ENCODE results near the gene MOCOS.

MOCOS gene

GRCh38 chr18:36274083-36274715 is 86.9 kb downstream of the MOCOS start:
- Histone ChIP-seq H3K4me1 (ENCODE audit: insufficient read depth, low read length) (no peaks in the 10 kb centered on the region), H3K9me3 (ENCODE audit: low read length) (no peaks in the 10 kb centered on the region), H2AFZ (ENCODE audit: low read depth, low read length) (no peak overlapping the region), H3K36me3 (ENCODE audit: insufficient read depth, low read length) (no peaks in the 10 kb centered on the region), H3K4me3 (ENCODE audit: low read length) (no peak overlapping the region), H3K27me3 (ENCODE audit: insufficient read depth, low read length) (no peaks in the 10 kb centered on the region)

GRCh38 chr18:36275561-36275960 is 88.3 kb downstream of the MOCOS start:
- no peak overlapping the region for H2AFZ ChIP-seq (ENCODE audit: low read depth, low read length)
- H3K27me3 ChIP-seq (ENCODE audit: insufficient read depth, low read length): no peaks in the 10 kb centered on the region
- H3K9me3 ChIP-seq (ENCODE audit: low read length): no peaks in the 10 kb centered on the region
- no peaks in the 10 kb centered on the region for H3K4me1 ChIP-seq (ENCODE audit: insufficient read depth, low read length)
- no peak overlapping the region for H3K4me3 ChIP-seq (ENCODE audit: low read length)
- no peaks in the 10 kb centered on the region for H3K36me3 ChIP-seq (ENCODE audit: insufficient read depth, low read length)

GRCh38 chr18:36279001-36279400 is 91.7 kb downstream of the MOCOS start:
- Histone ChIP-seq H3K4me3 (ENCODE audit: low read length) (no peak overlapping the region), H2AFZ (ENCODE audit: low read depth, low read length) (no peak overlapping the region)

GRCh38 chr18:36281936-36282335 is 94.6 kb downstream of the MOCOS start:
- Histone ChIP-seq H3K4me1 (ENCODE audit: insufficient read depth, low read length) (no peaks in the 10 kb centered on the region), H3K27me3 (ENCODE audit: insufficient read depth, low read length) (no peaks in the 10 kb centered on the region), H3K36me3 (ENCODE audit: insufficient read depth, low read length) (no peaks in the 10 kb centered on the region), H3K9me3 (ENCODE audit: low read length) (no peaks in the 10 kb centered on the region), H2AFZ (ENCODE audit: low read depth, low read length) (no peak overlapping the region), H3K4me3 (ENCODE audit: low read length) (no peak overlapping the region)

More at GRCh38 chr18:36279001-36279400, 91.7 kb downstream of the MOCOS start:
- H3K4me1 ChIP-seq (ENCODE audit: insufficient read depth, low read length): no peaks in the 10 kb centered on the region
- no peaks in the 10 kb centered on the region for H3K36me3 ChIP-seq (ENCODE audit: insufficient read depth, low read length)
- H3K27me3 ChIP-seq (ENCODE audit: insufficient read depth, low read length): no peaks in the 10 kb centered on the region
- no peaks in the 10 kb centered on the region for H3K9me3 ChIP-seq (ENCODE audit: low read length)

GRCh38 chr18:36283448-36283847 is 96.2 kb downstream of the MOCOS start:
- Histone ChIP-seq H3K9me3 (ENCODE audit: low read length) (no peaks in the 10 kb centered on the region), H3K4me3 (ENCODE audit: low read length) (no peak overlapping the region), H3K4me1 (ENCODE audit: insufficient read depth, low read length) (no peaks in the 10 kb centered on the region), H3K36me3 (ENCODE audit: insufficient read depth, low read length) (no peaks in the 10 kb centered on the region), H2AFZ (ENCODE audit: low read depth, low read length) (no peak overlapping the region), H3K27me3 (ENCODE audit: insufficient read depth, low read length) (no peaks in the 10 kb centered on the region)

GRCh38 chr18:36284268-36284667 is 97.0 kb downstream of the MOCOS start:
- Histone ChIP-seq H3K36me3 (ENCODE audit: insufficient read depth, low read length) (no peaks in the 10 kb centered on the region), H2AFZ (ENCODE audit: low read depth, low read length) (no peak overlapping the region), H3K27me3 (ENCODE audit: insufficient read depth, low read length) (no peaks in the 10 kb centered on the region), H3K4me1 (ENCODE audit: insufficient read depth, low read length) (no peaks in the 10 kb centered on the region), H3K4me3 (ENCODE audit: low read length) (no peak overlapping the region), H3K9me3 (ENCODE audit: low read length) (no peaks in the 10 kb centered on the region)

- no peak overlapping the region for H2AFZ ChIP-seq (ENCODE audit: low read depth, low read length)
- H3K27me3 ChIP-seq (ENCODE audit: insufficient read depth, low read length): no peaks in the 10 kb centered on the region
- H3K9me3 ChIP-seq (ENCODE audit: low read length): no peaks in the 10 kb centered on the region
- no peaks in the 10 kb centered on the region for H3K36me3 ChIP-seq (ENCODE audit: insufficient read depth, low read length)
- H3K4me1 ChIP-seq (ENCODE audit: insufficient read depth, low read length): no peaks in the 10 kb centered on the region
- no peak overlapping the region for H3K4me3 ChIP-seq (ENCODE audit: low read length)
Observed at GRCh38 chr18:36284671-36285295, 97.5 kb downstream of the MOCOS start.

GRCh38 chr18:36287653-36288052 is 100.4 kb downstream of the MOCOS start:
- H3K9me3 ChIP-seq (ENCODE audit: low read length): no peaks in the 10 kb centered on the region
- H3K4me1 ChIP-seq (ENCODE audit: insufficient read depth, low read length): no peaks in the 10 kb centered on the region
- H3K27me3 ChIP-seq (ENCODE audit: insufficient read depth, low read length): no peaks in the 10 kb centered on the region
- H3K36me3 ChIP-seq (ENCODE audit: insufficient read depth, low read length): no peaks in the 10 kb centered on the region
- no peak overlapping the region for H2AFZ ChIP-seq (ENCODE audit: low read depth, low read length)
- H3K4me3 ChIP-seq (ENCODE audit: low read length): no peak overlapping the region

GRCh38 chr18:36288689-36289088 is 101.4 kb downstream of the MOCOS start:
- Histone ChIP-seq H3K27me3 (ENCODE audit: insufficient read depth, low read length) (no peaks in the 10 kb centered on the region), H2AFZ (ENCODE audit: low read depth, low read length) (no peak overlapping the region), H3K36me3 (ENCODE audit: insufficient read depth, low read length) (no peaks in the 10 kb centered on the region), H3K4me3 (ENCODE audit: low read length) (no peak overlapping the region), H3K4me1 (ENCODE audit: insufficient read depth, low read length) (no peaks in the 10 kb centered on the region), H3K9me3 (ENCODE audit: low read length) (no peaks in the 10 kb centered on the region)

- H3K4me3 ChIP-seq (ENCODE audit: low read length): no peak overlapping the region
- no peaks in the 10 kb centered on the region for H3K9me3 ChIP-seq (ENCODE audit: low read length)
- no peak overlapping the region for H2AFZ ChIP-seq (ENCODE audit: low read depth, low read length)
- H3K36me3 ChIP-seq (ENCODE audit: insufficient read depth, low read length): no peaks in the 10 kb centered on the region
- no peaks in the 10 kb centered on the region for H3K27me3 ChIP-seq (ENCODE audit: insufficient read depth, low read length)
- peaks cover 7% of the 10 kb centered on the region for H3K4me1 ChIP-seq (ENCODE audit: insufficient read depth, low read length)
Observed at GRCh38 chr18:36294031-36294430, 106.7 kb downstream of the MOCOS start.

GRCh38 chr18:36295214-36295613 is 107.9 kb downstream of the MOCOS start:
- peaks cover 3% of the 10 kb centered on the region for H3K9me3 ChIP-seq (ENCODE audit: low read length)
- no peak overlapping the region for H3K4me3 ChIP-seq (ENCODE audit: low read length)
- H3K4me1 ChIP-seq (ENCODE audit: insufficient read depth, low read length): peaks cover 12% of the 10 kb centered on the region
- H2AFZ ChIP-seq (ENCODE audit: low read depth, low read length): no peak overlapping the region
- no peaks in the 10 kb centered on the region for H3K27me3 ChIP-seq (ENCODE audit: insufficient read depth, low read length)
- no peaks in the 10 kb centered on the region for H3K36me3 ChIP-seq (ENCODE audit: insufficient read depth, low read length)

GRCh38 chr18:36295880-36296301 is 108.6 kb downstream of the MOCOS start:
- peaks cover 12% of the 10 kb centered on the region for H3K4me1 ChIP-seq (ENCODE audit: insufficient read depth, low read length)
- no peak overlapping the region for H2AFZ ChIP-seq (ENCODE audit: low read depth, low read length)
- peaks cover 4% of the 10 kb centered on the region for H3K9me3 ChIP-seq (ENCODE audit: low read length)
- H3K36me3 ChIP-seq (ENCODE audit: insufficient read depth, low read length): no peaks in the 10 kb centered on the region
- H3K27me3 ChIP-seq (ENCODE audit: insufficient read depth, low read length): no peaks in the 10 kb centered on the region
- no peak overlapping the region for H3K4me3 ChIP-seq (ENCODE audit: low read length)

GRCh38 chr18:36296650-36297416 is 109.5 kb downstream of the MOCOS start:
- H3K27me3 ChIP-seq (ENCODE audit: insufficient read depth, low read length): no peaks in the 10 kb centered on the region
- H3K4me3 ChIP-seq (ENCODE audit: low read length): peak overlapping the region; percentile 89
- H3K36me3 ChIP-seq (ENCODE audit: insufficient read depth, low read length): no peaks in the 10 kb centered on the region
- peaks cover 4% of the 10 kb centered on the region for H3K9me3 ChIP-seq (ENCODE audit: low read length)
- peaks cover 12% of the 10 kb centered on the region for H3K4me1 ChIP-seq (ENCODE audit: insufficient read depth, low read length)
- peak overlapping the region; percentile 43 for H2AFZ ChIP-seq (ENCODE audit: low read depth, low read length)
